GM19351 (cell line): Measurements from ENCODE around the gene ENDOV.

Experiments
- ATAC-seq: cut with Tn5 transposase; IDR thresholded peaks from one replicate; pipeline ENCODE4 v1.9.1; 2021; ENCODE audit warnings: mild to moderate bottlenecking, moderate library complexity; ENCODE audit not compliant: unreplicated experiment

The ENDOV gene

DNA sequence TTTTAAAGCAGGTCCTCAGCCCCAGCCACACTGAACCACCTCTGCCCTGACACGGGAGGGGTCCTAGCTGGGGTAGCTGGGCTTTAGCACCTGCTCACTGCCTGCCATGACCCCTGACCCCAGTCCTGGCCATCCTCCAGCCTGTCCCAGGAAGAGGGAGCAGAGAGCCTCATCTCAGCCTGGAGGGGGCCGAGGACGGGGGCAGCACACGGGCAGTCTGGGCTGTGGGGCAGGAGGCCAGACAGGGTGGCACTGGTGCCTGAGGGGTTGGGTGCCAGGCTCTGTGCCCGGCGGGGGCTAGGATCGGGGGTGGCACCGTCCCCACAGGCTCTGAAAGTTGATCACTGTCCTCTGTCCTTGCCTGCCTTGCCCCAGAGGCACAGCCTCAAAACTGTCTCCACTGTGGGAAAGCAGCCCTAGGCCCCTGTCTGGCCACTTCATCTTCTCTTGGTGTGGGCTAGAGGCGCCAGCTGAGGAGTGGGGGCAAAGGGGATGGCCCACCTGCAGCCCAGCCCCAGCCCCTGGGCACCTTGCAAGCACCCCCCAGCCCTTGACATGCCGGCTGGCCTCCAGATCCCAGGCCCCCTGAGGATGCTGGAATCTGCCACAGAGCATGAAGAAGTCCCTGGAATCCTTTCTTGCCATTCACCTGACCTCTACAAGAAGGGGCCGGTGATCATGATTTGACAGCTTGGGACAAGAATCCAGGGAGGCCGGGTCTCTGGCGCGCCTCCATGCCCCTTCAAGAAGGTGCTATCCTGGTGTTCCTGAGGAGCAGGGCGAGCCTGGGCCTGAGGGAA is 15.7 kb downstream of the ENDOV start:
- no peak for ATAC-seq

GRCh38 chr17:80431246-80432195 is 16.6 kb downstream of the ENDOV start:
- no peak for ATAC-seq

DNA sequence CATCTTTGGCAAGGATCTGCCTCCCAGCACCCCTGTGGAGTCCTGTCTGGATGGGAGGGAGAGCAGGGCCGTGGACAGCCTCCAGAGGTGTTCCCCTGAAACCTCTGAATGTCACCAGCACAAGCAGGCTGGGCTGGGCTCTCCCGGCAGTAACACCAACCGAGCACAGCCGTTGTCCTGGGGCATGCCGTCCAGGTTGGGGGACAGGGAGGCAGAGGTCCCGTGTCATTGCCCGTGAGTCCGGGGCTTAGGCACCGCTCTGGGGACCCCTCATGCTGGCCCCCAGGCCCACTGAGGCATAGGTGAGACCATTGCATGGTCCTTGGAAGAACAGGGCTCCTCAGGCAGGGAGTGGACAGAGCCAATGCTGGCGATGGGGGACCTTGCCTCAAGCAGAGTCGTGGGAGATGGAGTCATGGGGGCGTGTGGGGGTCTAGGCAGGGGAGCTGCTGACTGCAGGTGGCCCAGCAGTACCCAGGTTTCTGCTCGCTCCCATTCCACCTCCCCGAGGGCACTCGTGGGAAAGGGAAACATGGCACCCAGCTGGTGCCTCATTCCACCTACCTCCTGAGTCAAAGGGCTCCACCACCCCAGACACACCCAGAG is 17.5 kb downstream of the ENDOV start:
- no peak for ATAC-seq

GRCh38 chr17:80432961-80433550 is 18.1 kb downstream of the ENDOV start:
- ATAC-seq = no peak

- ATAC-seq = no peak
These were observed 19.1 kb downstream of the ENDOV start for GRCh38 chr17:80433916-80434666.

GRCh38 chr17:80437532-80437931 is 22.6 kb downstream of the ENDOV start:
- ATAC-seq = no peak

- ATAC-seq = no peak
These were observed 23.8 kb downstream of the ENDOV start for GRCh38 chr17:80438806-80439205.

- ATAC-seq = no peak
These were observed 24.5 kb downstream of the ENDOV start for GRCh38 chr17:80439499-80439898.

DNA sequence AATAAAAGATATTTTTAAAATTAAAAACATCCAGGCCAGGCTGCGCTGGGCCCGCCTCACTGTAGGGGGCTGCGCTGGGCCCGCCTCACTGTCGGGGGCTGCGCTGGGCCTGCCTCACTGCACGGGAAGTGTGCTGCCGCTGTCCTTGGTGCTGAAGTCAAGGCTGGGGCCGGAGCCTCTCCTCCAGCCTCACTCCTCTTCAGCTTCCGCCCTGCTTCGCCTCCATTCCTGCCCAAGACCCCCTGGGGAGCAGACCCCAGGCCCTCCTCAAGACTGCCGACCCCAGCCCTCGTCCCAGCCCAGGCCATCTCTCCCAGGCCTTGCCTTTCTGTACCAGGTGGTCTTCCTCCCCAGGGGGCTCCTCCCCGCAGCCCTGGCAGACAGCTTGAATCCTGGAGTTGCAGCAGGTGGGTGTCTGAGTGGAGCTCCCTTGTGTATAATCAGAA is 26.2 kb downstream of the ENDOV start:
- no peak for ATAC-seq

DNA sequence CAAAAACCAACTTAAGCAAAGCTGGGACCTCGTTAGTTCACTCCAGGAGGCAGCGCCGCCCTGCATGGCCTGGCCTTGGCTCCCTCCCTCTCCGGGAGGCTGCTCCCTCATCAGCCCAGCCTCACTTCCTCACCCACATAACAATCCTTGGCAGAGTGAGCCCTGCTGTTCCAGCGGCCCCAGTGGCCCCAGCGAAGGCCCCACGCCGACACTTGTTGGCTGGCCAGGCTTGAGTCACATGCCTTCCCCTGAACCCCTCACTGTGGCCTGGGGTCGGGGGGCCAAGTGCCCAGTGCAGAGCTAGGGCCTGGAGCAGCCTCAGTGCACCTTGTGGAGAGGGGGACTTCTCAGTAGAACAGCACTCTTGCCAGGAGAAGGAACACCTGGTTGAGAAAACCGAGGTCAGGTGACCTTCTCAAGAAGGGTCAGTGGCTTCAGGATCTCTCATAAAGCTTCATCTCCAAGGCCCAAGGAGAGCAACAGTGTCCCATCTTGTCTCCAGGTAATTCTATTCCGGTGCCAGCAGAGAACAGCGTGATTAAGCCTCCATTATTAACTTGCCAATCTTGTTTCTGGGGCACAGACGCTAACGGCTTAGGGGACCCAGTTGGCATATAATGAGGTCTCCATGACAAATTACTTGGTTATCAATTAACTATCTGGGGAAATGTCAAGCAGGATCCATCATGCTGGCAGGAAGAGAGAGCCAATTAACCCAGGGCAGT is 26.8 kb downstream of the ENDOV start:
- no peak for ATAC-seq

- ATAC-seq = no peak
These were observed 27.3 kb downstream of the ENDOV start for GRCh38 chr17:80442323-80442659.

DNA sequence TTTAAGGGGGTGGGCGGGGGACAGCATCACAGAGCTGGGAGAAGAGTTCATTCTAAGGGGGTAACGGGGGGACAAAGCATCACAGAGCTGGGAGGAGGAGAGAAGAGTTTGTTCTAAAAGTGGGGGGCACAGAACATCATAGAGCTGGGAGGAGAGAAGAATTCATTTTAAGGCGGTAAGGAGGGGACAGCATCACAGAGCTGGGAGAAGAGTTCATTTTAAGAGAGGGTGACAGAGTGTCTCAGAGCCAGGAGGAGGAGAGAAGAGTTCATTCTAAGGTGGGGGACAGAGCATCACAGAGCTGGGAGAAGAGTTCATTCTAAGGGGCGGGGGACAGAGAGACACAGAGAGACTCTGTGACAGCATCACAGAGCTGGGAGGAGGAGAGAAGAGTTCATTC is 27.8 kb downstream of the ENDOV start:
- ATAC-seq = no peak

GRCh38 chr17:80443498-80443897 is 28.5 kb downstream of the ENDOV start:
- no peak for ATAC-seq

DNA sequence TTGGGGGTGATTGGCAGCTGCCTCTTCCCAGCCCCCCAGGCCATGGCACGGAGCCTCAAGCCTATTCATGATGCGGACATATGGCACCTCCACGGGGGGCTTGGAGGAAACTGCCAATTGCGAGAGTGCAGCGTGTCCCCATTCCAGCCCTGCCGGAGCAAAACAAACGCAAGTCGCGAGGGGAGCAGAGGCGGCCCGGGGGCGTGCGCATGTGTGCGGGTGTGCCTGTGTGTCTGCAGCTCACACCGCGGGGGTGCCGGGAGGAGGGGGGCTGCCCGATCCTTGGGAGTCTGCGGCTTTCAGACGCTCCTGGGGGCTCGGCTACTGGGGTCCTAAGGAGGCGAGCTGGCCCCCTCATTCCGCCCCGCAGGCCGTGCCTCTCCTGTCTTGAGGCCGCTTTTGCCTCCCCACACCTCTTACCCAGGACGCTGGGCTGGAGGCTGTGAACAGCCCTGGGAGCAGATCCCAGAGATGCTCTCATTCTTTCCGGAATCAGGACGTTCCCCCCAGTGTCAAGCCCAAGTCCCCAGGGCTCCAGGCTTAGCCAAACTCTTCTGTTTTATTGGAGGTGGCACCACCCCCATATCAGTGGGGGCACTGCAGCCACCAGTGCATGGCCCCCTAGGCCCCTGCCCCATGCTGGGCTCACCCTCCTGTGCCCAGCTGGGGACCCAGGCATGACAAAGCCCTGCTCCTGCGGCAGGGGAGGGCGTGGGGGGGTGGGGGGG is 29.1 kb downstream of the ENDOV start:
- ATAC-seq = no peak

GRCh38 chr17:80444644-80444979 is 29.6 kb downstream of the ENDOV start:
- no peak for ATAC-seq

- ATAC-seq = no peak
These were observed 30.2 kb downstream of the ENDOV start for GRCh38 chr17:80445007-80445725.

- no peak for ATAC-seq
These were observed 30.8 kb downstream of the ENDOV start for GRCh38 chr17:80445726-80446110.

DNA sequence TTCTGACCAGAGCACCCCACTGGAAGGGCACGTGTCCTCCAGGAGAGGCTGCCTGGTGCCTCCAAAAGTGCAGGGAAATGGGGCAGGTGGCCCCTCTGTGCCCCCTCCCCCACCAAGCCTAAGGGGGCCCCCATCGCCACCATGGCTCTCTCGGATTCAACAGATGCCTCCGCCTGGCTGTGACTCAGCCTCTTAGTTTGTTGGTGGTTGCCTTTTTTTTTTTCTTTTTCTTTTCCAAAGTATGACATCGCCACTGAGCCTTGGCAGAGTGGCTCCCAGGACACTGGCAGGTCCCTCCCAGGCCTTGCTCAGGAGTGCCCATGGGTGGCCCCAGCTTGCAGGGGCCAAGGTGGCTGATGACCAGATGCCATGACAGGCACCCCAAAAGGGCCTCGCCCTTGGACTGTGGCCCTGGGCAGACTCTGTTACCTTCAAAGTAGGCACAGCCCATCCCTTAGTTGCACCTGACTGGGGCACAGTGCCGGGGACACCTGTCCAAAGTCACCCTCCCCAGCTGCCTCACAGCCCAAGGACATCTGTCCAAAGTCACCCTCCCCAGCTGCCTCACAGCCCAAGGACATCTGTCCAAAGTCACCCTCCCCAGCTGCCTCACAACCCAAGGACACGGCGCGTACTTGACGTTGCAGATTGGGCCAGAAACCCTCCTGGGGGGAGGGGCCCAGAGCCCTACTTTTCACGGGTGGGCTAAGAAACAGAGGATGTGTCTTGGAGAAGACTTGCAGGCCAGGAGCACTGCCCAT is 31.9 kb downstream of the ENDOV start:
- no peak for ATAC-seq
